Cardiac fibroblast (primary cell): ENCODE measurements around the gene ETS2.

Experiments
- DNase-seq, 2 donors: peaks; one replicate each; pipeline versions ENCODE4 v3.0.0 to v3.0.0-alpha.2; 2010; ENCODE audit warnings: low read depth in 2 of 2
- H3K4me3 ChIP-seq, 2 donors: replicated peaks in 1 of 2; 1 replicate in 1 of 2; 2 replicates in 1 of 2; pipeline ENCODE4 v1.5.1; 2011; ENCODE audit warnings: low read depth in 2 of 2, low read length in 2 of 2, mild to moderate bottlenecking in 2 of 2, moderate library complexity in 1 of 2
- CTCF ChIP-seq: IDR thresholded peaks from one replicate; pipeline ENCODE4 v1.5.1; 2011; ENCODE audit warnings: low read depth, mild to moderate bottlenecking, low read length, inconsistent platforms

Gene ETS2

DNA sequence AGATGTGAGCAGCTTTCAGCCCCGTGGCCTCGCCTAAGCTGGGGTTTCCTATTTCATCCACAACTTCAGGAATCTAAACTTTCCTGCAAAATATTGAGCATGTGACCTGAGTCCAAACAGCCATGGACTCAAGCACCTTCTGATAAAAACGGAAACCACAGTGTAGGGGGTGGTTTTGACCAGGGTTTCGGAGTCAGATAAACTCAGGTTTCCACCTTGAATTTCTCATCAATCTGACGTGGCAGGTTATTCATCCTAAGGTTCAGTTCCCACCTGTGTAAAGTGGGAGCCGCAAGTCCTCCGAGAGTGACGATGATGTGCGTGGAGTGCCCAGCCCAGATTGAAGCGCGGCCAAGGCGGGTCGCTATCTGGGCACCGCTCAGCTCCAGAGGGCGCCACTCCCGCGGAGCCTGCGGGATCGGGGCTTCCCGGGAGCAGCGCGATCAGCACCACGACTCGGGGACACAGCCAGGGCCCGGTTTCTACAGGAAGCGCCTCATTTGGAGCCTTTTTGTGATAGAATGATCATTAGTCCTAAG, 871 bp upstream of the ETS2 start:
- TF ChIP-seq CTCF, result no peak
- H3K4me3 ChIP-seq, result peak overlapping the region; percentile 21 to 82
- DNase-seq, result no peak

DNA sequence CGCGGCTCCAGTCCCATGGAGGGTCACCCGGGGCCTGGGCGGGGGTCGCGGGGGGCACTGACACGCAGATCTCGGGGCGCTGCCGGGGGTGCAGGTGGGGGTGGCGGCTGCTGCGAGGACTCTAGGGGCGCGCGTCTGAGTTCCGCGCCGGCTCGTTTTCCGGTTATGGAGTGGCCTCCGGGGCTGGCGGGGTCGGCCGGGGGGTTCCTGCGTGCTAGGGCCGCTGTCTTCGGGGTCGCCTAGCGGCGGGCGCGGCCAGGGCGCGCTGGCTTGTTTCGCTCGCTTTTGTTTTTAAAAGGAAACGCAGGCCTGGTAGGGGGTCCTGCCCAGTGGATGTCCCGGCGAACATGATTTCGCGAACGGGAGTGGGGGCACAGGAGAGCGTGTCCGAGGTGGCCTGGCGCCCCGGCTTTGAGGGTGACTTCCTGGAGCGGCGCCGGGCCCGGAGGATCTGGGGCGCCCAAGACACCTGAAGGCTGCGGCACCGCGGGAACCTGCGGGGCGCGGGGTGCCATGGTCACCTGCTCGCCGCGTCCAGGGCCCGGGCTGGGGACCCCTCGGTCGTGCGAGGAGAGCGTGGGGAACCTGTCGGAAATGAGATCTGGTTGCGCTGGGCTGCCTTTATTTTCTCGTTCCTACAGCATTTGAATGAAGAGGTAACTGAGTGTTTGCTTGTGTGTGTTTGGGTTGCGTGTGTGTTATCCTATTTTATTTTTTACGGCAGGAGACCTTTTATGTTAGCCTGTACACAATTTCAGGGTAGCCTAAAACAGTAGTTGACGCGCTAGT, 618 bp downstream of the ETS2 start:
- TF ChIP-seq CTCF, result no peak
- peak overlapping the region; percentile 82 to 90 for H3K4me3 ChIP-seq
- no peak for DNase-seq

DNA sequence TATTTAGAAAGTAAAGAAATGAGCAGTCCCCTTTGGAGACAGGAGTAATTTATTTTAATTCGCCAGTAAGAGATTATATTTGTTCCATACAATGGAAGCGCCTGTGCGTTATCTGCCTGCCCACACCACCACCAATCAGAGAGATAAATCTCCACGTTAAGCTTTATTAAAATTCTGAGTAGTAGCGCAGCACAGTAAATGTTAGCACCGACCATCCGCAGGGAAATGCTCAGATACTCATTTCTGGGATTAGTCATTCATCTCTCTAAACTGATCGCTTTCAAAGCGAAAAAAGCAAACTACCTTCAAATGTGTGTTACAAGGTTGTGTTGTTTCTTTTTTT, 1.2 kb downstream of the ETS2 start:
- TF ChIP-seq CTCF, result no peak
- peak in 1 of 2 donors; percentile 64 for DNase-seq
- peak overlapping the region; percentile 82 to 90 for H3K4me3 ChIP-seq

DNA sequence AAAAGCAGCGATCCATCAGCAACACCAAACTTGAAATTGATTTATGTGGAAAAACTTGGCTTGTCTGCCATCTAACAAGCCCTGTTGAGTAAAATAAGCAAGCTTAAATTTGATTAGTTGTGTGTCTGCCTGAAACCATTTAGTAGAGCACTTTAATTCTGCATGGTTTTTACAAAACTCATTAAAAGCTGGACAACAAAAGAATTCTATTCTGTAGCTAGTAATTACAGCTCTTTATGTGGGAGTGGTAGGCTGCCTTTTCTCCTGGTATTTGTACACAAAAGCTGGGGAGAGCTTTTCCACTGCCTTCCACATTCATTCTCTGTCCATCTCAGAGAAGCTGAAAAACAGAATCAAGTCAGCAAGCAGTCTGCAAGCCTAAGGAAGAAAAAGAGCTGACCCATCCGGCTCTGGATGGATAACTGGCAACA, 1.7 kb downstream of the ETS2 start:
- no peak for TF ChIP-seq CTCF
- no peak for DNase-seq
- peak overlapping the region; percentile 82 to 90 for H3K4me3 ChIP-seq

GRCh38 chr21:38807986-38808385, 2.3 kb downstream of the ETS2 start:
- H3K4me3 ChIP-seq, result peak overlapping the region; percentile 82 to 90
- DNase-seq, result no peak
- TF ChIP-seq CTCF, result no peak

DNA sequence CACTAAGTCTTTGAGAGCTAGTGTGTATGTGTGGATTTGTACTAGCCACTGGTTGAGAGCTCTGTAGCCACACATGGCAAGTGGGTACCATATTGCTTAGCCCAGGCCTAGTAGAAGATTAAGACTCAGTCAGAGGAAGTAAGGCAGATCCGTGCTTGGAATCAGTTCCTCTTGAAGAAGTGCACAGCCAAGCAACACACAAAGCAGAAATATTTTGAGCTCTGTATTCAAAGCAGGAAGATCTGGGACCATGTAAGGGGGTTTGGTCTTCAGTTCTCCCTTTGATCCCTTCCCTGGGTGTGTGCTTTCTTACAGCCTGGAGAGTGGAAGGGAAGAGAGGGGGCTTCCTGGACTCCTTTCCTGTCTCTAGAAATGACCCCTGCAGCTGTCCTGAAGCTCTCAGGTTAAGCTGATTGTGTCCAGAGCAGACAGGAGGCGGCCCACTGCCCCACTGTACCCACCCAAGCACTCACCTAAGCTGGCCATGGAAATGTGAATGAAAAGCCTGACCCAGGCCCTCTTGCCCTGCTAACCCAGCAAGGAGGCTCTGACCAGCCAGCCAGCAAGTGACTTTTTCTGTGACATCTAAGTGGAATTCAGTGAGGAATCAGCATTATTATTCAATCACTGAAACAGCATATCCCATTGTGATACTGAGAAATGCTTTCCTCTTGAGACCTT, 3.6 kb downstream of the ETS2 start:
- peak overlapping the region; percentile 24 to 82 for H3K4me3 ChIP-seq
- DNase-seq, result no peak
- no peak for TF ChIP-seq CTCF
